ENCODE results near the gene RAD18.

DNA sequence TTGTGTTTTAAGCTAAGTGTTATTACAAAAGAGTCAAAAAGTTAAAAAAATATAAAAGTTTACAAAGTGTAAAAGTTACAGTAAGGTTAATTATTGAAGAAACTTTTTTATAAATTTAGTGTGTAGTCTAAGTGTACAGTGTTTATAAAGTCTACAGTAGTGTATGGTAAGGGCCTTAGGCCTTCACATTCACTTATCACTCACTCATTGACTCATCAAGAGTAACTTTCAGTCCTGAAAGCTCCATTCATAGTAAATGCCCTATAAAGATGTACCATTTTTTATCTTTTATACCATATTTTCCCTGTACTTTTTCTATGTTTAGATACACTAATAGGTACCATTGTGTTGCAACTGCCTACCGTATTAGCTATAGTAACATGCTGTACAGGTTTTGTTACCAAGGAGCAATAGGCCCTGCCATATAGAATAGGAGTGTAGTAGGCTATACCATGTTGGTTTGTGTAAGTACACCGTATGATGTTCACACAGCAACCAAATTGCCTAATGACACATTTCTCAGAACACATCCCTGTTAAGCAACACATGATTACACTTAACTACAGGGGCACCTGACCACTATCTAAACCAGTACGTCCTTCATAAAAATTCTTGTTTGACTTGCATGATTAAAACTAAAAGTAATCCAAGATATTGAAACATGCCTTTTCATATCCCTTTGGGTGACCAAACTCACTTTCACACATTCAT, 17.2 kb downstream of the RAD18 start:
- TF ChIP-seq TAF1 (IDR thresholded peaks at IDR 0.05; ENCODE audit: borderline replicate concordance, insufficient read depth, low read length) (no peak), SIN3A (IDR thresholded peaks at IDR 0.05; ENCODE audit: borderline replicate concordance, insufficient read depth, low read length) (no peak)
